Measurements from ENCODE around the gene UBE2L3.
"Not testable (repeated sequence)": the region's sequence is repeated elsewhere in the genome, so short reads cannot be mapped to it uniquely, and the experiment has no call there.

GRCh38 chr22:21569076-21569427 is 1.5 kb downstream of the UBE2L3 start:
- TF ChIP-seq CTCF, POLR2A (IDR thresholded peaks at IDR 0.05): not testable (repeated sequence)
